Neural cell (in vitro differentiated cells): ENCODE measurements around the gene SIAH2. TPM values are rescaled to one million over a fixed set of nuclear protein-coding genes. Genes with fewer than 3 reads are reported as not detected.

ENCODE experiments used
- H2AFZ ChIP-seq: fragments of 200-600, 300-800 bp; sonication (generic), shearing (Covaris generic); 2 replicates; pipeline ENCODE4 v1.6.0; 2014; ENCODE audit warnings: low read depth, mild to moderate bottlenecking, antibody characterized with exemption, low read length, moderate library complexity
- H3F3A ChIP-seq: fragments of 200-600 bp; shearing (Covaris generic); 2 replicates; pipeline ENCODE4 v1.6.1; 2016; ENCODE audit warnings: mild to moderate bottlenecking, moderate library complexity, mixed read lengths, antibody characterized with exemption, low read length; ENCODE audit not compliant: insufficient read depth, poor library complexity, severe bottlenecking
- H3K27ac ChIP-seq: fragments of 200-600, 300-800 bp; sonication (generic), shearing (Covaris generic); 2 replicates; pipeline ENCODE4 v1.5.1; 2014; ENCODE audit warnings: mild to moderate bottlenecking, low read length, moderate library complexity
- H3K27me3 ChIP-seq: fragments of 300-800, 200-600 bp; sonication (generic), shearing (Covaris generic); 2 replicates; pipeline ENCODE4 v1.6.0; 2014; ENCODE audit warnings: mild to moderate bottlenecking, low read depth, low read length, moderate library complexity; ENCODE audit not compliant: insufficient read depth
- H3K36me3 ChIP-seq: fragments of 300-800, 200-600 bp; sonication (generic), shearing (Covaris generic); 2 replicates; pipeline ENCODE4 v1.5.1; 2014; ENCODE audit warnings: mild to moderate bottlenecking, antibody characterized with exemption, low read length, moderate library complexity; ENCODE audit not compliant: insufficient read depth
- H3K4me2 ChIP-seq: fragments of 300-800, 200-600 bp; sonication (generic), shearing (Covaris generic); 2 replicates; pipeline ENCODE4 v1.6.0; 2014; ENCODE audit warnings: mild to moderate bottlenecking, low read length
- H3K4me3 ChIP-seq: fragments of 300-800, 200-600 bp; sonication (generic), shearing (Covaris generic); 2 replicates; pipeline ENCODE4 v1.5.1; 2014; ENCODE audit warnings: mild to moderate bottlenecking, low read length, moderate library complexity
- H3K79me2 ChIP-seq: fragments of 200-600 bp; shearing (Covaris generic); replicated peaks from 2 replicates; pipeline ENCODE4 v1.6.0; 2014; ENCODE audit warnings: mild to moderate bottlenecking, low read length, moderate library complexity; ENCODE audit not compliant: insufficient read depth
- H3K9ac ChIP-seq: fragments of 300-800, 200-600 bp; sonication (generic), shearing (Covaris generic); 2 replicates; pipeline ENCODE4 v1.6.1; 2016; ENCODE audit warnings: mild to moderate bottlenecking, low read length, mixed read lengths
- H3K9me2 ChIP-seq: fragments of 200-600 bp; shearing (Covaris generic); 2 replicates; pipeline ENCODE4 v1.6.1; 2016; ENCODE audit warnings: mild to moderate bottlenecking, low read length, mixed read lengths; ENCODE audit not compliant: insufficient read depth
- H3K9me3 ChIP-seq: fragments of 200-600, 300-800 bp; sonication (generic), shearing (Covaris generic); 2 replicates; pipeline ENCODE4 v1.6.1; 2016; ENCODE audit warnings: mild to moderate bottlenecking, mixed run types, low read length, moderate library complexity, mixed read lengths
- H4K20me1 ChIP-seq: fragments of 200-600 bp; shearing (Covaris generic); 2 replicates; pipeline ENCODE4 v1.6.1; 2016; ENCODE audit warnings: mild to moderate bottlenecking, mixed run types; ENCODE audit not compliant: insufficient read depth
- CTCF ChIP-seq: fragments of 450-650 bp; IDR thresholded peaks from 2 replicates; pipeline ENCODE4 v1.5.1; 2014; ENCODE audit warnings: antibody characterized with exemption, mild to moderate bottlenecking, moderate library complexity; ENCODE audit not compliant: poor library complexity, severe bottlenecking
- EP300 ChIP-seq: fragments of 450-650 bp; conservative IDR thresholded peaks from 2 replicates; pipeline ENCODE4 v1.6.1; 2014; ENCODE audit warnings: antibody characterized with exemption, mild to moderate bottlenecking, moderate library complexity; ENCODE audit not compliant: poor library complexity, severe bottlenecking
- EZH2 ChIP-seq: fragments of 200-600, 300-800 bp; shearing (Covaris generic), sonication (generic); IDR thresholded peaks from 2 replicates; pipeline ENCODE4 v1.6.1; 2014; ENCODE audit warnings: antibody characterized with exemption, low read length, borderline replicate concordance, mild to moderate bottlenecking; ENCODE audit not compliant: insufficient read depth, poor library complexity, severe bottlenecking
- MXI1 ChIP-seq: fragments of 450-650 bp; conservative IDR thresholded peaks from 2 replicates; pipeline ENCODE4 v1.6.1; 2014; ENCODE audit warnings: antibody characterized with exemption, mild to moderate bottlenecking; ENCODE audit not compliant: poor library complexity, severe bottlenecking
- POLR2AphosphoS5 ChIP-seq: IDR thresholded peaks from 2 replicates; pipeline ENCODE4 v1.6.1; 2012
- RAD21 ChIP-seq: fragments of 450-650 bp; conservative IDR thresholded peaks from 2 replicates; pipeline ENCODE4 v1.6.1; 2014; ENCODE audit warnings: antibody characterized with exemption, mild to moderate bottlenecking, moderate library complexity
- REST ChIP-seq: IDR thresholded peaks from 2 replicates; pipeline ENCODE4 v1.6.1; 2012; ENCODE audit warnings: borderline replicate concordance
- SMC3 ChIP-seq: fragments of 450-650 bp; conservative IDR thresholded peaks from 2 replicates; pipeline ENCODE4 v1.6.1; 2014; ENCODE audit warnings: antibody characterized with exemption, mild to moderate bottlenecking, moderate library complexity; ENCODE audit not compliant: poor library complexity
- TAF1 ChIP-seq: IDR thresholded peaks from 2 replicates; pipeline ENCODE4 v1.6.1; 2012; ENCODE audit warnings: low read depth
- polyA plus RNA-seq: library from polyadenylated mRNA; depleted of rRNA; stranded (reverse); fragments of >200 nt; gene quantifications from 2 replicates; pipeline ENCODE4 v1.2.3, GENCODE V29; 2014

SIAH2 gene
- polyA plus RNA-seq, 1 donor from 2014 or later = 21.8 TPM

DNA sequence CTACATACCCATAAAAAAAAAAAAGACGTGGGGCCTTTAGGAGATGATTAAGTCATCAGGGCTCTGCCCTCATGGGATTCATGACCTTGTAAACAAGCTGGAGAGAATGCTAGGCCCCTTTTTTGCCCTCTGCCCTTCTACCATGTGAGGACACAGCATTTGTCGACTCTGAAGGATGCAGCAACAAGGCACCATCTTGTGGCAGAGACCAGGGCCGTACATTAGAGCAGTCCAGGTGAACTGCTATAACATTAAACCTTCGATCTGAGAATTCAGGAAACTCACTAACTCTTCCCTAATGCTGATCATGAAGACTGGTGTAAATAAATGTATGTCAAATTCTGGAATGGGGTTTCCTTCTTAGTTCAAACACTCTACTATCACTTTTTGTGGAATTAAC, 30.7 kb upstream of the SIAH2 start:
- Histone ChIP-seq H3K79me2 (no peaks in the 10 kb centered on the region), H3K4me2 (no peak overlapping the region), H2AFZ (no peak overlapping the region), H4K20me1 (no peaks in the 10 kb centered on the region), H3K4me3 (no peak overlapping the region), H3K9me2 (no peaks in the 10 kb centered on the region), H3K27ac (no peak overlapping the region), H3K9me3 (no peaks in the 10 kb centered on the region), H3K36me3 (no peaks in the 10 kb centered on the region), H3K9ac (no peak overlapping the region), H3K27me3 (no peaks in the 10 kb centered on the region), H3F3A (no peaks in the 10 kb centered on the region)
- TF ChIP-seq TAF1 (no peak), RAD21 (no peak), SMC3 (no peak), EZH2 (no peak), CTCF (no peak)

DNA sequence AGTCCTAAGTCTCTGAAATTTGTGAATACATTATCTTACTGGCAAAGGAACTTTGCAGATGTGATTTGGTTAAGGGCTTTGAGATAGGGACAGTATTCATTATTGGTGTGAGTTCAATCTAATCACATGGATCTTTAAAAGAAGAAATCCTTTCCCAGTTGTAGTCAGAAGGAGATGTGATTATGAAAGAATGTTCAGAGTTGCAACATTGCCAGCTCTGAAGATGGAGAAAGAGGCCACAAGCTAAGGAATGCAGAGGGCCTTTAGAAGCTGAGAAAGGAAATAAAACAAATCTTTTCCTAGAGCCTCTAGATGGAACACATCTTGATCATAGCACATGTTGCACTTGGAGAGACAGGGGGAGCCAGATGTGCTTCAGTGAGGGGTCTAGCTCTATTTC, 27.7 kb upstream of the SIAH2 start:
- H3K9me2 ChIP-seq = no peaks in the 10 kb centered on the region
- no peaks in the 10 kb centered on the region for H3K79me2 ChIP-seq
- no peak overlapping the region for H2AFZ ChIP-seq
- H4K20me1 ChIP-seq = no peaks in the 10 kb centered on the region
- H3K9ac ChIP-seq = no peak overlapping the region
- H3K4me2 ChIP-seq = no peak overlapping the region
- TF ChIP-seq EP300 (no peak), MXI1 (no peak), POLR2AphosphoS5 (no peak), RAD21 (no peak), TAF1 (no peak), EZH2 (no peak), SMC3 (no peak), REST (no peak), CTCF (no peak)
- no peaks in the 10 kb centered on the region for H3K27me3 ChIP-seq
- H3K36me3 ChIP-seq = no peaks in the 10 kb centered on the region
- H3K4me3 ChIP-seq = no peak overlapping the region
- no peaks in the 10 kb centered on the region for H3F3A ChIP-seq
- H3K27ac ChIP-seq = no peak overlapping the region
- H3K9me3 ChIP-seq = no peaks in the 10 kb centered on the region
